Activated naive CD4-positive, alpha-beta T cell treated with anti-CD3 and anti-CD28 coated beads, Interleukin-2, amount 10 ng/mL, durations not matched to agents 7 days and 5 days (primary cell): ENCODE data around the gene WDR72.
"Not testable (repeated sequence)": the region's sequence is repeated elsewhere in the genome, so short reads cannot be mapped to it uniquely, and the experiment has no call there.

Source experiments
- CTCF ChIA-PET: fragments of 350-600 bp; sonication (Branson Sonifier 250); formaldehyde crosslinking; loops from one replicate; lab custom pipeline; 2021; ENCODE audit warnings: antibody characterized with exemption; lab: Charles Lee
- DNase-seq: peaks from one replicate; pipeline ENCODE4 v3.0.0-alpha.2; 2020
- H3K27ac Mint-ChIP-seq: one replicate; pipeline ENCODE4 v1.8.0; 2021; ENCODE audit warnings: mild to moderate bottlenecking, moderate library complexity, mixed read lengths
- H3K27me3 Mint-ChIP-seq: one replicate; pipeline ENCODE4 v1.8.0; 2021; ENCODE audit warnings: mild to moderate bottlenecking, mixed read lengths
- H3K36me3 Mint-ChIP-seq: one replicate; pipeline ENCODE4 v1.8.0; 2021; ENCODE audit warnings: mixed read lengths
- H3K4me1 Mint-ChIP-seq: one replicate; pipeline ENCODE4 v1.8.0; 2021; ENCODE audit warnings: mixed read lengths
- H3K4me3 Mint-ChIP-seq: one replicate; pipeline ENCODE4 v1.8.0; 2021; ENCODE audit warnings: mild to moderate bottlenecking, moderate library complexity, mixed read lengths
- H3K9me3 Mint-ChIP-seq: one replicate; pipeline ENCODE4 v1.8.0; 2021; ENCODE audit warnings: mixed read lengths

Gene WDR72

DNA sequence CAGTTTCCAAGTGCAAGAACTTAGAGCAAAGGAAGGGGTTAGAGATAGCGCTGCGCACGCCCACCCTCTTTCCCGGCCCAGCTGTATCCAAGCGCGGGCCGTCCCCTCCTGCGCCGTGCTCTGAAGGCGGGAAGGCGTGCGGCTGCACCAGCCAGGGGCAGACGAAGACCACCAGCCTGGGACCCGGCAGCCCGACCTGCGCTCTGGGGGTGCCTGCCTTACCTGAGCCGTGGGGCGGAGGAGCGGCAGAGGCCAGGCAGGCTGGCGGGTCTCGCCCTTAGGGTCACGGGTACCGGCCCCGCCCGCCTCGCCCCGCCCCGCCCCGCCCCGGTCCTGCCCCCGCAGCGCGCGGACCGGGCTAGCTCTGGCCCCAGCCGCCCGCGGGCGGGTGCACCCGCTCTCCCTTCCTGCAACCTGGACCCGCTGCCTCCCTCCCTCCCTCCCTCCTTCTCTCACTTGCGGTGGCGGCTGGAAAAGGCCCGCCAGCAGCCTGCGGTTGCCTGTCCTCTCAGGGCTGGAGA lies at the start of gene WDR72:
WDR72 (minus strand) TSS at position 253 of the 521 bp plus-strand sequence. CDS start 26,514 bp downstream, outside the sequence.
- no peak for DNase-seq
- H3K27ac Mint-ChIP-seq = no peak within 1 kb of the TSS

DNA sequence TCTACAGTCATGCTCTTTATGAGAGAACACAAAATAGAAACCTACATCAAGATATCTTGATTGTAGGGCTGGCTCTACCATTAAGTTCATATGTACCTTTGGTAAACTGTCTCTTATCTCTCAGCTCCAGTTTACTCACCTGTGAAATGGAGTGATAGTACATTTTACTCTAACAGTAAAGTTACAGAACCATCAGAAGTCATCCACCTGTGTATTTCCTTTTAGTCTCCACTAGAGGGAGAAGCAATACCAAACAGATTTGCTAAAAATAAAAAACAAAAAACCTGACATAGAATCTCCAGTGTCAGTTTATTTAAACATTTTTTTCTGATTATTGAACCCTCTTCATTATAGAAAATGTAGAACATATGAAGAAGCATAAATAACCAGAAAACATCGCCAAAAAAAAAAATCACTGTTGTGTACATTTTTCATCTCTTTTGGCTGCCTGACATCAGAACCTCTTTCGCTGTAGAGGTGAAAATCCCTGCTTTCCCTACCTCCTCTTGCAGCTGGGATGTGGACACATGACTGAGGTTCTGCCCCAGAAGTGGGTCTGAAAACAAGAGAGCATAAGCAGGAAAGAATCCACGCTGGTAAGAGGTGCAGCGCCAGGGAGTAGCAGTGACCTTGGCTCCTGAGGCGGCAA lies 48.7 kb upstream of the WDR72 start:
- Mint-ChIP-seq H3K27ac (no peak overlapping the region), H3K4me3 (no peak overlapping the region), H3K4me1 (peaks cover 3% of the 10 kb centered on the region), H3K27me3 (no peaks in the 10 kb centered on the region), H3K36me3 (no peaks in the 10 kb centered on the region), H3K9me3 (no peaks in the 10 kb centered on the region)
- no peak for DNase-seq
- CTCF ChIA-PET = interaction anchor here (0.6 kb wide), 1 partner anchor 91 kb away, joined by 3 read pairs; no protein-coding TSS in a partner anchor

More for the DNA sequence above, at the start of gene WDR72:
- Mint-ChIP-seq H3K4me3 (no peak within 1 kb of the TSS), H3K9me3 (no peaks in the 10 kb centered on the region), H3K36me3 (peaks cover 2% of the 10 kb centered on the region), H3K4me1 (no peaks in the 10 kb centered on the region), H3K27me3 (peaks cover 34% of the 10 kb centered on the region)
- CTCF ChIA-PET = no interaction called here

DNA sequence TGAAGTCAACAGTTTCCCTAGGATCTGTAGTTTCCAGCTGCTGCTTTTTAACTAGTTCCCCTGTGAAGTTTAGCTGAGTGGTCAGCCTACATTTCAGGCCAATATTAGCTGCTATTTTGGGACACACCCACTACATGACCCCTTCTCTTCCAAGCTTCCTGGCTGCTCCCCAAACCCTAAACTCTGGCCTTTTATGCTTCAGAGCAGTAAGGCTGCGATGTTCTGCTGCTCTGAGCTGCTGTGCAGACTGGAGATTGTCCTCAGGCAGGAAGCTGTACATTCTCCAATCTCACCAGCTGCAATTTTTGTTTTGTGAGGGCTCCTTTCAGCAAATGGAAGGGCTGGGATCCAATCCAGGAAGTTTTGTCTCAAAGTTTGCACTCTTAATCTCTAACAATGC lies 48.0 kb upstream of the WDR72 start:
- Mint-ChIP-seq H3K27ac (no peak overlapping the region), H3K4me3 (no peak overlapping the region), H3K27me3 (no peaks in the 10 kb centered on the region), H3K4me1 (peaks cover 3% of the 10 kb centered on the region), H3K9me3 (no peaks in the 10 kb centered on the region), H3K36me3 (no peaks in the 10 kb centered on the region)
- no peak for DNase-seq
- CTCF ChIA-PET = interaction anchor here (0.6 kb wide), 1 partner anchor 579 kb away, joined by 3 read pairs; no protein-coding TSS in a partner anchor

DNA sequence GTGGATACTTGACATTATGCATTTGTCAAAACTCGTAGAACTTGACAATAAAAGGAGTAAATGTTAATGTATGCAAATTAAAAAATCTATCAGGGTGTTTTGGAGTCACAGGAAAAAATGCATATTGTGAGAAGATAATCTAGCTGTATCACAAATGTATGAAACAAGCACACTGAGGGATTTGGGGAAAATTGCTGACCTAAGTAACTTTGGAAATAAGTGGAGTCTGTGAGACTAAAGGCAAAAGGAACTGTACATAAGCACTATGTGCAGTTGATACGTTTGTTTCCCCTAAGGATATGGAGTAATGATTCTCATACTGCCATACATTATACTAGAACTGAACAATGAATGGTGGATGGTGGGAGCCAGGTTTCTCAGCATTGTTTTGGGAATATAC lies 43.2 kb upstream of the WDR72 start:
- Mint-ChIP-seq H3K36me3 (no peaks in the 10 kb centered on the region), H3K27ac (no peak overlapping the region), H3K4me1 (no peaks in the 10 kb centered on the region), H3K9me3 (no peaks in the 10 kb centered on the region), H3K4me3 (no peak overlapping the region), H3K27me3 (no peaks in the 10 kb centered on the region)
- DNase-seq = no peak
- CTCF ChIA-PET = no interaction called here

DNA sequence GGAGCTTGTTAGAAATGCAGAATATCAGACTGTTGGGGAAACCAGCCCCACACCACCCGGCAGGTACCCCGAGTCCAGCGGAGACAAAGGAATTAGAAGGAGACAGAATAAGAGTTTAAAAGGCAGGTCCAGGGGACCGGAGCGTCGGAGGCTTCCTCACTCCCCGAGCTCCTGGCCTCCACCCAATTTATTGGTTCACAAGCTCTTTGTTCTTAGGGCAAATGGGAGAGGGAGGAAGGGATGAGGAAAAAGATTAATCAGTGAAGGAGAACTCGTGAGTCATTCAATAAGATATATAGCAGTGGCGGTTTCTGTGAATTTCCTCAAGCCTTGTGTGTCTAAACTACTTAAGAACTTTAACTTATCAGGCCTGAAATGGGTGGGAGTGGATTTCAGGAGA lies 32.1 kb upstream of the WDR72 start:
- Mint-ChIP-seq H3K4me3 (no peak overlapping the region), H3K36me3 (no peaks in the 10 kb centered on the region), H3K4me1 (no peaks in the 10 kb centered on the region), H3K27me3 (no peaks in the 10 kb centered on the region), H3K9me3 (no peaks in the 10 kb centered on the region), H3K27ac (no peak overlapping the region)
- CTCF ChIA-PET = no interaction called here
- DNase-seq = no peak

DNA sequence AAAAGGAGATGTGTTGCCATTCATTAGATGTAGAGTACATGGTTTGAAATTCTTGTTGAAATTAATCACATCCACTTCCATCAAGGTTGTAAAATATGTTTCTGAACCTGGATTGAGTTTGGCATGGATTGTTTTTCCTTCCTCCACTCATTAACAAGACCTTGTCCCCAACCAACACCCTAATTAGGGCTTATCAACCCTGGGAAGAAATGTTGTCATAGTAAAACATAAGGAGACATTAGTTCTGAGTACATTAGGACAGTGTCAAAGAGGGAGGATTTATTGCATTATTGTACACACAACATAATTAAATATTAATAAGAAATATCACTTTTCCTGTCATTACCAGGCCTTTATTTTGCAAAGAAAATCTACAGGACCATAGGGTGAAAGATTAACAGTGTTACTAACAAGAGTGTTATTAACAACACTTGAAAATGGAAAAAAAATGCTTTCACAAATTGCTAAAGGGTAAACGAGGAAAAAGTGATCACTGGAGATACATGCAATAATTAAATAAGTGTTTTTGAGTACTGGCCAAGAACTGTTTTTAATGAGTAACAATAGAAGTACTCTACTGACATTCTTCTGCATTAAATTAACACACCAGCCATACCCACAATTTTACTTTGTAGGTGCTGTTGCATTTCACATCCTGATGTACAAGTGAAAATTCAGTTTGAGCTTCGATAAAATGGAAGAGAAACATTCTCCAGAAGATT lies 30.4 kb upstream of the WDR72 start:
- CTCF ChIA-PET = no interaction called here
- Mint-ChIP-seq H3K9me3 (no peaks in the 10 kb centered on the region), H3K27ac (no peak overlapping the region), H3K27me3 (no peaks in the 10 kb centered on the region), H3K36me3 (no peaks in the 10 kb centered on the region), H3K4me3 (no peak overlapping the region), H3K4me1 (no peaks in the 10 kb centered on the region)
- no peak for DNase-seq

DNA sequence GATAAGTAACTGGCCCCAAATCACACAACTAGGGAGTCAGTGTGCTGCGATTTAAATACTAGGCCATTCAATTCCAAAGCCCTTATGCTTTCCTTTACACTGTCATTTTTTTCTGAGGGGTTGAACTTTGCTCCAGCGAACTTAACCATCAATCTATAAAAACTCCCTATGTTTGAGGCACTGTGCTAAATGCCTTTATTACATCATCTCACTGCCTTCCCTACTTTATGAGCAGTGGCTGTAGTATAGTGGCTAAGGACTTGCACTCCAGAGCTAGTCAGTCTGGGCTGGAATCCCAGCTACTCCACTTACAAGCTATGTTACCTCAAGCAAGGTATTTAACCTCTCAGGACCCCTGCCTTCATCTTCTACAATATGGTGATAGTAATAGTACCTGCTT lies 26.9 kb upstream of the WDR72 start:
- CTCF ChIA-PET = no interaction called here
- Mint-ChIP-seq H3K27ac (no peak overlapping the region), H3K4me3 (no peak overlapping the region), H3K27me3 (no peaks in the 10 kb centered on the region), H3K9me3 (peaks cover 9% of the 10 kb centered on the region), H3K4me1 (no peaks in the 10 kb centered on the region), H3K36me3 (no peaks in the 10 kb centered on the region)
- no peak for DNase-seq

DNA sequence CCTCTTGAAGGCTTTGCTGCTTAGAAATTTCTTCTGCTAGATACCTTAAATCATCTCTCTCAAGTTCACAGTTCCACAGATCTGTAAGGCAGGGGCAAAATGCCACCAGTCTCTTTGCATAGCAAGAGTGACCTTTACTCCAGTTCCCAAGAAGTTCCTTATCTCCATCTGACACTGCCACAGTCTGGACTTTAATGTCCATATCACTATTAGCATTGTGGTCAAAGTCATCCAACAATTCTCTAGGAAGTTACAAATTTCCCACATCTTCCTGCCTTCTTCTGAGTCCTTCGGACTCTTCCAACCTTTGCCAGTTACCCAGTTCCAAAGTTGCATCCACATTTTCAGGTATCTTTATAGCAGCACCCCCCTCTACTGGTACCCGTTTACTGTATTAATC lies 25.8 kb upstream of the WDR72 start:
- H3K4me3 Mint-ChIP-seq, H3K27ac Mint-ChIP-seq, DNase-seq, CTCF ChIA-PET, H3K27me3 Mint-ChIP-seq, H3K36me3 Mint-ChIP-seq, H3K4me1 Mint-ChIP-seq: not testable (repeated sequence)
- peaks cover 11% of the 10 kb centered on the region for H3K9me3 Mint-ChIP-seq

DNA sequence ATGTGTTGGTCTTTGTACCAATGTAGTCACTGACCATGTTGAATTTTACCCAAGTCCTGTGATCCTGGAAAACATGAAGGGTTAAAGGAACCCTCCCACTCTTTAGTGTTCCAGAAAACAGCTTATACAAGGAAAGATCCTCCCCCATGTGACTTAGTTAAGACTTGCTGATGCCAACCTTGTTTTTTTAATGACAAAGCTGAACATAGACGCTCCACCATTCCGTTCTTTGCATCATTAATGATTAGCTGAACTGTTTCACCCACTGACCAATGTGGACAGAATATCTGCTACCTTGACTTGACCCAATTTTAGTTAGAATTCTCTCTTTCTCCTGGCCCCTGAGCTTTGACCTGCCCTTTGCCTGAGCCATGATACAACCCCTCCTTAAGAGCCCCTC lies 3.5 kb upstream of the WDR72 start:
- H3K27ac Mint-ChIP-seq = no peak overlapping the region
- no peak overlapping the region for H3K4me3 Mint-ChIP-seq
- H3K9me3 Mint-ChIP-seq = no peaks in the 10 kb centered on the region
- H3K27me3 Mint-ChIP-seq = peaks cover 32% of the 10 kb centered on the region
- H3K36me3 Mint-ChIP-seq = peaks cover 2% of the 10 kb centered on the region
- H3K4me1 Mint-ChIP-seq = no peaks in the 10 kb centered on the region
- no peak for DNase-seq
- CTCF ChIA-PET = no interaction called here

DNA sequence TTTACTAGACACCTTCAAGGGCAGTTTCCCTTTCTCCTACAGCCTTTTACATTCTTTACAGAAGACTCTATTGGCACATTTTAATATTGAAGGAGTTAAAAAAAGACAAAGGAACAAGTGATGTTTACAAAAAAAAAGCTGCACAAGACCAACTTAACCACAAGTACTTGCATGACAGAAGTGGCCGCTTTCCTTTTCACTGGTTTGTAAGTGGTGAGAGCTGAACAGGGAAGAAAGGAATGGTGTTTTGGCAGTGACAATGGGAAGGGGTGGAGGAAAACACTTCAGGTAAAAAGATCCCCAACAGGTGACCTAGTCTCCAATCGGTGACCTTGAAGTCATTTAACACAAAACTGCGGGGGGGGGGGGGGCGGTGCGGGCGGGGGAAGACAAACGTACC lies 1.1 kb downstream of the WDR72 start:
- Mint-ChIP-seq H3K4me3 (no peak overlapping the region), H3K36me3 (peaks cover 2% of the 10 kb centered on the region), H3K27ac (no peak overlapping the region), H3K4me1 (no peaks in the 10 kb centered on the region), H3K27me3 (peaks cover 34% of the 10 kb centered on the region), H3K9me3 (no peaks in the 10 kb centered on the region)
- no peak for DNase-seq
- CTCF ChIA-PET = no interaction called here

DNA sequence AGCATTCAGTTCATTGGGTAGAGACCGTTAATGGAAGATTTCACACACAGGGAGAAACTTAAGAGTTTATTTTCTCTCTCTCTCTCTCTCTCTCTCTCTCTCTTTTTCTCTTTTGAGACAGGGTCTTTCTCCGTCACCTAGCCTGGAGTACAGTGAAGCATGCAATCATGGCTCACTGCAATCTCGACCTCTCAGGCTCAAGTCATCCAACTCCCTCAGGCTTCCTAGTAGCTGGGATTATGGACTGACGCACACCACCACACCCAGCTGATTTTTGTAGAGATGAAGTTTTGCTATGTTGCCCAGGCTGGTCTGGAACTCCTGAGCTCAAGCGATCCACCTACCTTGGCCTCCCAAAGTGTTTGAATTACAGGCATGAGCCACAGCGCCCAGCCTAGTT lies 1.6 kb downstream of the WDR72 start:
- no peak overlapping the region for H3K27ac Mint-ChIP-seq
- no peak for DNase-seq
- H3K4me1 Mint-ChIP-seq = no peaks in the 10 kb centered on the region
- peaks cover 34% of the 10 kb centered on the region for H3K27me3 Mint-ChIP-seq
- no peaks in the 10 kb centered on the region for H3K9me3 Mint-ChIP-seq
- H3K4me3 Mint-ChIP-seq = no peak overlapping the region
- H3K36me3 Mint-ChIP-seq = peaks cover 2% of the 10 kb centered on the region
- CTCF ChIA-PET = no interaction called here

DNA sequence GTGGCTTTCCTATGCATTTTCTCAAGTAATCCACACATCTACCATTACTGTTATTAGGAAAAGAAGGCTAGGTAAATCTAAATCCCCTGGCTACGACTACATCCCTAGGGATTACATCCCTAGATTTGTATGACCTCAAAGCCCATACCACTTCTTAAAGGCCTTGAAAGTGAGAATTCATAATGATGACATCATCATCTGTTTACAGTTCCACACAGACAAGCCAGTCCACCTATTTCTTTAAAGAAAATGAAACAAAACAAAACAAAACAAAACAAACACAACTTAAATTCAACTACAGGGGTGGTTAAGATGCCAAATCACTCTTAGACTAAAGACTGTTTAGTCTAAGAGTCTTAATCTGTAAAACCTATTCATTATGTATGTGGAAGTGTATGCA lies 5.7 kb downstream of the WDR72 start:
- H3K9me3 Mint-ChIP-seq = no peaks in the 10 kb centered on the region

DNA sequence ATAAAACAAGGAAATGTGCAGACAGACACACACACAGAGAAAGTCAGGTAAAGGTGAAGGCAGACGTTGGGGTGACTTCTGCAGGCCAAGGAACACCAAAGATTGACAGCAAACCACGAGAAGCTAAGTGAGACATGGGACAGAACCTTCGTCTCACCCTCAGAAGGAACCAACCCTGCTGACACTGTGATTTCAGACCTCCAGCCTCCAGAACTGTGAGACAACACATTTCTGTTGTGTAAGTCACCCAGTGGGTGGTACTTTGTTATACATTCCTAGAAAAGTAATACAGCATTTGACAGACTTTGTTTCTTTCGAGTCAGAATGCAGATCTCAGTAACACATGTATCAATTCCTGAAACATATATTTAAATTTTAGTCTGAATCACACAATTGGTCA lies 7.1 kb downstream of the WDR72 start:
- Mint-ChIP-seq H3K27ac (no peak overlapping the region), H3K36me3 (no peaks in the 10 kb centered on the region), H3K9me3 (no peaks in the 10 kb centered on the region), H3K4me1 (no peaks in the 10 kb centered on the region), H3K4me3 (no peak overlapping the region), H3K27me3 (no peaks in the 10 kb centered on the region)
- DNase-seq = no peak
- CTCF ChIA-PET = no interaction called here

More for the DNA sequence above, 5.7 kb downstream of the WDR72 start:
- DNase-seq = no peak
- Mint-ChIP-seq H3K36me3 (peaks cover 2% of the 10 kb centered on the region), H3K27me3 (peaks cover 10% of the 10 kb centered on the region), H3K27ac (no peak overlapping the region), H3K4me1 (no peaks in the 10 kb centered on the region), H3K4me3 (no peak overlapping the region)
- CTCF ChIA-PET = no interaction called here

DNA sequence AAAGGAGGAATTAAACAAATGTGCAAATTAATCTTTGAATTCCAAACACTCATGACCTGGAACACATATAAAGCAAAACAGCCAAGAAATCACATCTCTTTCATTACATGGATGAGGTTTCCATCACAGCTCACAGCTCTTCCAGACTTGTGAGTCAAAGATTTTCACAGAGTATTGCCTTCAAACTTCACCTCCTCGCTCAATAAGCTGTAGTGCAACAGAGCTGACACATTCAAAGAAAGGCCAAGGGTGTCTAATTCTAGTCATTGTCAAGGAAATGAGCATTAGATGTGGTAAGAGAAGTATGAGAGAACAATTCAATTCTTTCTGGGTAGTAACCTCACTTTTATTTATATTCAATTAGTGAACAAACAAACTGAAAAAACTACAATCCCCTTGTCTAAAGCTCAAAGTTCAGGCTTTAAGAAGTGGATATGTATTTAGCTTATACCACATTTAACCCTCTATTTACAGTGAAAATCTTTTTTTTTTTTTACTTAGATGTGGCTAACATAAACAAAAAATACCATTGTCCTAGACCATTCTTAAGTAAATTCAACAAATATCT lies 11.9 kb downstream of the WDR72 start:
- Mint-ChIP-seq H3K36me3 (no peaks in the 10 kb centered on the region), H3K27ac (no peak overlapping the region), H3K27me3 (no peaks in the 10 kb centered on the region), H3K9me3 (no peaks in the 10 kb centered on the region), H3K4me1 (no peaks in the 10 kb centered on the region), H3K4me3 (no peak overlapping the region)
- no peak for DNase-seq
- CTCF ChIA-PET = no interaction called here

DNA sequence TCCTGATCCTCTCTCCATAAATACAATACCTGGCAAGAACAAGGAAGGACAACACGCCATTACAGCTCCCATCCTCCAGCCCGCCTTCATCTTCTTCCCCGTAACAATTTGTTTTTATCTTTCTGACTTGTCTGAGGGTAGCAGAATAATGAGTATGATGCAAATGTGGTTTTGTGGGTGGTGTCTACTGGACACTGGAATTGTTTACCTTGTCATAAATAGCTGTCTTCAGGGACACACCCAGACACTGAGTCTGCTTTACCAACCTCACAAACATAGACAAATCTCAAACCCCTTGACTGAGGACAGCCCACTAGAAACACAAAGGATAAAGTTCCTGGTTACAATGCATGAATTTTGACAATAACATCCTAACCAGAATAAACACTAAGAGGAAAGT lies 13.4 kb downstream of the WDR72 start:
- CTCF ChIA-PET = no interaction called here
- no peaks in the 10 kb centered on the region for H3K4me1 Mint-ChIP-seq
- no peaks in the 10 kb centered on the region for H3K36me3 Mint-ChIP-seq
- no peak overlapping the region for H3K27ac Mint-ChIP-seq
- H3K9me3 Mint-ChIP-seq = no peaks in the 10 kb centered on the region
- no peaks in the 10 kb centered on the region for H3K27me3 Mint-ChIP-seq
- no peak for DNase-seq
- no peak overlapping the region for H3K4me3 Mint-ChIP-seq
